Neural cell (in vitro differentiated cells): ENCODE data around the gene GPRIN3. TPM values are rescaled to one million over a fixed set of nuclear protein-coding genes. Genes with fewer than 3 reads are reported as not detected.

Experiments used
- H2AFZ ChIP-seq: fragments of 200-600, 300-800 bp; sonication (generic), shearing (Covaris generic); 2 replicates; pipeline ENCODE4 v1.6.0; 2014; ENCODE audit warnings: low read depth, mild to moderate bottlenecking, antibody characterized with exemption, low read length, moderate library complexity
- H3F3A ChIP-seq: fragments of 200-600 bp; shearing (Covaris generic); 2 replicates; pipeline ENCODE4 v1.6.1; 2016; ENCODE audit warnings: mild to moderate bottlenecking, moderate library complexity, mixed read lengths, antibody characterized with exemption, low read length; ENCODE audit not compliant: insufficient read depth, poor library complexity, severe bottlenecking
- H3K27ac ChIP-seq: fragments of 200-600, 300-800 bp; sonication (generic), shearing (Covaris generic); 2 replicates; pipeline ENCODE4 v1.5.1; 2014; ENCODE audit warnings: mild to moderate bottlenecking, low read length, moderate library complexity
- H3K27me3 ChIP-seq: fragments of 300-800, 200-600 bp; sonication (generic), shearing (Covaris generic); 2 replicates; pipeline ENCODE4 v1.6.0; 2014; ENCODE audit warnings: mild to moderate bottlenecking, low read depth, low read length, moderate library complexity; ENCODE audit not compliant: insufficient read depth
- H3K36me3 ChIP-seq: fragments of 300-800, 200-600 bp; sonication (generic), shearing (Covaris generic); 2 replicates; pipeline ENCODE4 v1.5.1; 2014; ENCODE audit warnings: mild to moderate bottlenecking, antibody characterized with exemption, low read length, moderate library complexity; ENCODE audit not compliant: insufficient read depth
- H3K4me2 ChIP-seq: fragments of 300-800, 200-600 bp; sonication (generic), shearing (Covaris generic); 2 replicates; pipeline ENCODE4 v1.6.0; 2014; ENCODE audit warnings: mild to moderate bottlenecking, low read length
- H3K4me3 ChIP-seq: fragments of 300-800, 200-600 bp; sonication (generic), shearing (Covaris generic); 2 replicates; pipeline ENCODE4 v1.5.1; 2014; ENCODE audit warnings: mild to moderate bottlenecking, low read length, moderate library complexity
- H3K79me2 ChIP-seq: fragments of 200-600 bp; shearing (Covaris generic); replicated peaks from 2 replicates; pipeline ENCODE4 v1.6.0; 2014; ENCODE audit warnings: mild to moderate bottlenecking, low read length, moderate library complexity; ENCODE audit not compliant: insufficient read depth
- H3K9ac ChIP-seq: fragments of 300-800, 200-600 bp; sonication (generic), shearing (Covaris generic); 2 replicates; pipeline ENCODE4 v1.6.1; 2016; ENCODE audit warnings: mild to moderate bottlenecking, low read length, mixed read lengths
- H3K9me2 ChIP-seq: fragments of 200-600 bp; shearing (Covaris generic); 2 replicates; pipeline ENCODE4 v1.6.1; 2016; ENCODE audit warnings: mild to moderate bottlenecking, low read length, mixed read lengths; ENCODE audit not compliant: insufficient read depth
- H3K9me3 ChIP-seq: fragments of 200-600, 300-800 bp; sonication (generic), shearing (Covaris generic); 2 replicates; pipeline ENCODE4 v1.6.1; 2016; ENCODE audit warnings: mild to moderate bottlenecking, mixed run types, low read length, moderate library complexity, mixed read lengths
- H4K20me1 ChIP-seq: fragments of 200-600 bp; shearing (Covaris generic); 2 replicates; pipeline ENCODE4 v1.6.1; 2016; ENCODE audit warnings: mild to moderate bottlenecking, mixed run types; ENCODE audit not compliant: insufficient read depth
- CTCF ChIP-seq: fragments of 450-650 bp; IDR thresholded peaks from 2 replicates; pipeline ENCODE4 v1.5.1; 2014; ENCODE audit warnings: antibody characterized with exemption, mild to moderate bottlenecking, moderate library complexity; ENCODE audit not compliant: poor library complexity, severe bottlenecking
- EP300 ChIP-seq: fragments of 450-650 bp; conservative IDR thresholded peaks from 2 replicates; pipeline ENCODE4 v1.6.1; 2014; ENCODE audit warnings: antibody characterized with exemption, mild to moderate bottlenecking, moderate library complexity; ENCODE audit not compliant: poor library complexity, severe bottlenecking
- EZH2 ChIP-seq: fragments of 200-600, 300-800 bp; shearing (Covaris generic), sonication (generic); IDR thresholded peaks from 2 replicates; pipeline ENCODE4 v1.6.1; 2014; ENCODE audit warnings: antibody characterized with exemption, low read length, borderline replicate concordance, mild to moderate bottlenecking; ENCODE audit not compliant: insufficient read depth, poor library complexity, severe bottlenecking
- MXI1 ChIP-seq: fragments of 450-650 bp; conservative IDR thresholded peaks from 2 replicates; pipeline ENCODE4 v1.6.1; 2014; ENCODE audit warnings: antibody characterized with exemption, mild to moderate bottlenecking; ENCODE audit not compliant: poor library complexity, severe bottlenecking
- POLR2AphosphoS5 ChIP-seq: IDR thresholded peaks from 2 replicates; pipeline ENCODE4 v1.6.1; 2012
- RAD21 ChIP-seq: fragments of 450-650 bp; conservative IDR thresholded peaks from 2 replicates; pipeline ENCODE4 v1.6.1; 2014; ENCODE audit warnings: antibody characterized with exemption, mild to moderate bottlenecking, moderate library complexity
- REST ChIP-seq: IDR thresholded peaks from 2 replicates; pipeline ENCODE4 v1.6.1; 2012; ENCODE audit warnings: borderline replicate concordance
- SMC3 ChIP-seq: fragments of 450-650 bp; conservative IDR thresholded peaks from 2 replicates; pipeline ENCODE4 v1.6.1; 2014; ENCODE audit warnings: antibody characterized with exemption, mild to moderate bottlenecking, moderate library complexity; ENCODE audit not compliant: poor library complexity
- TAF1 ChIP-seq: IDR thresholded peaks from 2 replicates; pipeline ENCODE4 v1.6.1; 2012; ENCODE audit warnings: low read depth
- polyA plus RNA-seq: library from polyadenylated mRNA; depleted of rRNA; stranded (reverse); fragments of >200 nt; gene quantifications from 2 replicates; pipeline ENCODE4 v1.2.3, GENCODE V29; 2014

The GPRIN3 gene
- polyA plus RNA-seq, 1 donor from 2014 or later: 7.0 TPM

- TF ChIP-seq POLR2AphosphoS5 (no peak), CTCF (no peak), EP300 (no peak), EZH2 (no peak), REST (no peak), MXI1 (no peak), TAF1 (no peak), RAD21 (no peak), SMC3 (no peak)
- Histone ChIP-seq H3K9me2 (no peaks in the 10 kb centered on the region), H3K27me3 (no peaks in the 10 kb centered on the region), H3K36me3 (no peaks in the 10 kb centered on the region), H3K4me3 (peak overlapping the region; percentile 91), H2AFZ (no peak overlapping the region), H3F3A (no peaks in the 10 kb centered on the region), H3K4me2 (peak overlapping the region; percentile 76), H4K20me1 (no peaks in the 10 kb centered on the region), H3K79me2 (peaks cover 4% of the 10 kb centered on the region), H3K27ac (peak overlapping the region; percentile 10), H3K9me3 (no peaks in the 10 kb centered on the region), H3K9ac (peak overlapping the region; percentile 69)
These were observed 968 bp downstream of the GPRIN3 start for GRCh38 chr4:89306486-89307177.

GRCh38 chr4:89305712-89306437, 1.7 kb downstream of the GPRIN3 start:
- H3K27ac ChIP-seq: no peak overlapping the region
- no peaks in the 10 kb centered on the region for H3F3A ChIP-seq
- H3K79me2 ChIP-seq: peaks cover 4% of the 10 kb centered on the region
- no peaks in the 10 kb centered on the region for H3K36me3 ChIP-seq
- peak overlapping the region; percentile 76 for H3K4me2 ChIP-seq
- H4K20me1 ChIP-seq: no peaks in the 10 kb centered on the region
- no peaks in the 10 kb centered on the region for H3K9me3 ChIP-seq
- no peak overlapping the region for H2AFZ ChIP-seq
- TF ChIP-seq EP300 (no peak), REST (no peak), POLR2AphosphoS5 (no peak), RAD21 (no peak), SMC3 (no peak), TAF1 (no peak), EZH2 (no peak)
- H3K9me2 ChIP-seq: no peaks in the 10 kb centered on the region
- H3K4me3 ChIP-seq: peak overlapping the region; percentile 91
- no peak overlapping the region for H3K9ac ChIP-seq
- no peaks in the 10 kb centered on the region for H3K27me3 ChIP-seq
